Spleen (tissue), 7 donors: ENCODE results near the gene SURF2.

Source experiments
- CTCF ChIP-seq, 11 experiments: fragments of 200-600 bp in 7 of 11; fragments of 450-650 bp in 4 of 11; sonication (generic) in 4 of 11; IDR thresholded peaks in 8 of 11; conservative IDR thresholded peaks in 3 of 11; 1 replicate in 7 of 11; 2 replicates in 4 of 11; pipeline versions ENCODE4 v1.4.0 to v1.8.0; 2016 to 2021; ENCODE audit warnings: antibody characterized with exemption in 11 of 11, inconsistent platforms in 4 of 11, mild to moderate bottlenecking in 1 of 11
- POLR2A ChIP-seq, 3 donors: fragments of 450-650 bp; IDR thresholded peaks; one replicate each; pipeline ENCODE4 v1.5.1; 2017; ENCODE audit warnings: antibody characterized with exemption in 3 of 3, mild to moderate bottlenecking in 1 of 3
- POLR2AphosphoS5 ChIP-seq, 3 donors: sonication (generic); formaldehyde crosslinking; IDR thresholded peaks; one replicate each; pipeline ENCODE4 v1.5.1; 2017; ENCODE audit warnings: antibody characterized with exemption in 3 of 3
- donor health status: DM: no; HTN: no; CAD: no; lungs with moderate emphysema.
- donor health status: DM: no; HTN: no; CAD: no.
- donor health status: DM: no; HTN: no; CAD: no.

GRCh38 chr9:133315997-133316396, 40.4 kb upstream of the SURF2 start:
- TF ChIP-seq CTCF (IDR thresholded peaks at IDR 0.05 in 8 of 11, conservative IDR thresholded peaks at IDR 0.05 in 3 of 11) (no peak), POLR2A (IDR thresholded peaks at IDR 0.05) (no peak), POLR2AphosphoS5 (IDR thresholded peaks at IDR 0.05) (no peak)
